Measurements from ENCODE around the gene CST9L.

- TF ChIP-seq CTCF (conservative IDR thresholded peaks at IDR 0.05; ENCODE audit: low read length) = no peak
- TF ChIP-seq EZH2phosphoT487 (IDR thresholded peaks at IDR 0.05; ENCODE audit: borderline replicate concordance, low read depth, low read length) = no peak
Measured at GRCh38 chr20:23595941-23596340, 27.7 kb upstream of the CST9L start.

All from OCI-LY7 (cell line).